ENCODE results near the gene PACS1.

GRCh38 chr11:66101066-66101464 is 31.0 kb downstream of the PACS1 start:
- TF ChIP-seq POLR2A (IDR thresholded peaks at IDR 0.05; ENCODE audit: low read depth, low read length) (no peak), SPI1 (IDR thresholded peaks at IDR 0.05; ENCODE audit: low read depth, low read length) (no peak)

Measured in GM12891 (cell line).